Skeletal muscle cell (primary cell): ENCODE measurements around the gene CRISP2.
"Not testable (repeated sequence)": the region's sequence is repeated elsewhere in the genome, so short reads cannot be mapped to it uniquely, and the experiment has no call there.

Source experiments
- DNase-seq: peaks from one replicate; pipeline ENCODE4 v3.0.0-alpha.2; 2010; ENCODE audit warnings: low read depth
- H3K4me3 ChIP-seq: 2 replicates; pipeline ENCODE4 v1.5.1; 2011; ENCODE audit warnings: low read depth, mild to moderate bottlenecking, control low read depth, low read length, moderate library complexity

Gene CRISP2

GRCh38 chr6:49713346-49713745 lies at the start of gene CRISP2:
Gene CRISP2 (minus strand): TSS chr6:49713543. CDS start chr6:49709196, 4,347 bp downstream.
- no peak within 1 kb of the TSS for H3K4me3 ChIP-seq

GRCh38 chr6:49744259-49744658 lies 30.9 kb upstream of the CRISP2 start, which contains the start of gene CRISP3:
Gene CRISP3 (minus strand): TSS chr6:49744388. CDS start chr6:49744367, 21 bp downstream.
- DNase-seq = no peak

More at GRCh38 chr6:49713346-49713745, at the start of gene CRISP2:
- no peak for DNase-seq

GRCh38 chr6:49743429-49743828 lies 30.1 kb upstream of the CRISP2 start:
- DNase-seq = no peak
- no peak overlapping the region for H3K4me3 ChIP-seq

More at GRCh38 chr6:49744259-49744658, 30.9 kb upstream of the CRISP2 start, which contains the start of gene CRISP3:
- no peak within 1 kb of the TSS for H3K4me3 ChIP-seq

GRCh38 chr6:49739423-49739822 lies 26.1 kb upstream of the CRISP2 start:
- H3K4me3 ChIP-seq = no peak overlapping the region

GRCh38 chr6:49736017-49736508 lies 22.7 kb upstream of the CRISP2 start:
- no peak overlapping the region for H3K4me3 ChIP-seq
- no peak for DNase-seq

More at GRCh38 chr6:49739423-49739822, 26.1 kb upstream of the CRISP2 start:
- no peak for DNase-seq

GRCh38 chr6:49733680-49734079 lies 20.3 kb upstream of the CRISP2 start:
- H3K4me3 ChIP-seq = no peak overlapping the region
- no peak for DNase-seq

- H3K4me3 ChIP-seq = no peak overlapping the region
- no peak for DNase-seq
Measured at GRCh38 chr6:49732781-49733180, 19.4 kb upstream of the CRISP2 start.

GRCh38 chr6:49730251-49730650 lies 16.9 kb upstream of the CRISP2 start:
- no peak for DNase-seq

GRCh38 chr6:49723917-49724316 lies 10.6 kb upstream of the CRISP2 start:
- H3K4me3 ChIP-seq, DNase-seq: not testable (repeated sequence)

More at GRCh38 chr6:49730251-49730650, 16.9 kb upstream of the CRISP2 start:
- H3K4me3 ChIP-seq = no peak overlapping the region

GRCh38 chr6:49721297-49721696 lies 8.0 kb upstream of the CRISP2 start:
- H3K4me3 ChIP-seq = no peak overlapping the region
- DNase-seq = no peak

GRCh38 chr6:49720372-49720771 lies 7.0 kb upstream of the CRISP2 start:
- no peak overlapping the region for H3K4me3 ChIP-seq
- no peak for DNase-seq

GRCh38 chr6:49698478-49698877 lies 14.9 kb downstream of the CRISP2 start:
- no peak overlapping the region for H3K4me3 ChIP-seq
- no peak for DNase-seq

GRCh38 chr6:49693512-49693911 lies 19.8 kb downstream of the CRISP2 start:
- no peak overlapping the region for H3K4me3 ChIP-seq
- DNase-seq = no peak

- H3K4me3 ChIP-seq = no peak overlapping the region
Measured at GRCh38 chr6:49692534-49692933, 20.8 kb downstream of the CRISP2 start.

GRCh38 chr6:49676671-49677281 lies 36.6 kb downstream of the CRISP2 start:
- H3K4me3 ChIP-seq = no peak overlapping the region
- DNase-seq = peak; percentile 18

More at GRCh38 chr6:49692534-49692933, 20.8 kb downstream of the CRISP2 start:
- no peak for DNase-seq

GRCh38 chr6:49675816-49676215 lies 37.5 kb downstream of the CRISP2 start:
- DNase-seq = no peak
- H3K4me3 ChIP-seq = no peak overlapping the region

GRCh38 chr6:49668083-49668511 lies 45.2 kb downstream of the CRISP2 start:
- no peak overlapping the region for H3K4me3 ChIP-seq
- DNase-seq = no peak

GRCh38 chr6:49666930-49667757 lies 46.2 kb downstream of the CRISP2 start:
- H3K4me3 ChIP-seq = no peak overlapping the region
- no peak for DNase-seq

GRCh38 chr6:49666480-49666879 lies 46.9 kb downstream of the CRISP2 start:
- H3K4me3 ChIP-seq = no peak overlapping the region
- no peak for DNase-seq

GRCh38 chr6:49664817-49665216 lies 48.5 kb downstream of the CRISP2 start:
- no peak overlapping the region for H3K4me3 ChIP-seq
- no peak for DNase-seq
